ENCODE results near the gene TNFRSF6B. TPM values are rescaled to one million over a fixed set of nuclear protein-coding genes. Genes with fewer than 3 reads are reported as not detected.
A peak's percentile ranks its signal among the peaks of the same experiment; 100 is the strongest.

Gene TNFRSF6B
- polyA plus RNA-seq, 6 donors from 2014 or later = not detected

- H3K4me1 Mint-ChIP-seq = peaks cover 31 to 46% (median 40%) of the 10 kb centered on the region in 3 donors
- no peak overlapping the region for H3K4me3 Mint-ChIP-seq
- DNase-seq (no peak), ATAC-seq (ENCODE audit: low read depth in 2 of 2) (no peak)
- no peak overlapping the region for H3K27ac Mint-ChIP-seq
- H3K9me3 Mint-ChIP-seq = peaks cover 0 to 2% (median 0%) of the 10 kb centered on the region in 7 donors
- no peaks in the 10 kb centered on the region for H3K27me3 Mint-ChIP-seq
- H3K36me3 Mint-ChIP-seq = peaks cover 0 to 7% of the 10 kb centered on the region in 2 donors
These were observed 36.0 kb downstream of the TNFRSF6B start for GRCh38 chr20:63732118-63733095.

DNA sequence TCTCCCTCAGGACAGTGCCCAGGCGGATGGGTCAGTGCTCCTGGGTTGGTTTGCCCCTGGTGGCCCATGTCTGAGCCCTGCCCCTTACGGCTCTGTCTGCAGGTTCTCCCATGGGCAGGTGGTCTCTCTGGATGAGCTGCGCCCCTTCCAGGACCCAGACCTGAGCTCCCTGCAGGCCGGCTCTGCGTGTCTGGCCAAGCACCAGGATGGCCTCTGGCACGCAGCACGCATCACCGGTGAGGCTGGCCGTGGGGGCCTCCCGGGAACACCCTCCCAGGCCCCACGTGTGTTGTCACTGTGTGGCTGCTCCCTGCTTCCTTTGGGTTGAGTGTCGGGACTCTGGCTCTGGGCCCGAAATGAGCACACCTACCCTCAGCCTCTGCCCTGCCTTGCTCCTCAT lies 36.7 kb downstream of the TNFRSF6B start:
- H3K4me3 Mint-ChIP-seq = no peak overlapping the region
- no peaks in the 10 kb centered on the region for H3K27me3 Mint-ChIP-seq
- H3K9me3 Mint-ChIP-seq = no peaks in the 10 kb centered on the region
- no peak overlapping the region for H3K27ac Mint-ChIP-seq
- peaks cover 0 to 7% of the 10 kb centered on the region in 2 donors for H3K36me3 Mint-ChIP-seq
- no peak for DNase-seq
- peaks cover 31 to 46% (median 34%) of the 10 kb centered on the region in 3 donors for H3K4me1 Mint-ChIP-seq
- ATAC-seq (ENCODE audit: low read depth in 2 of 2) = no peak

DNA sequence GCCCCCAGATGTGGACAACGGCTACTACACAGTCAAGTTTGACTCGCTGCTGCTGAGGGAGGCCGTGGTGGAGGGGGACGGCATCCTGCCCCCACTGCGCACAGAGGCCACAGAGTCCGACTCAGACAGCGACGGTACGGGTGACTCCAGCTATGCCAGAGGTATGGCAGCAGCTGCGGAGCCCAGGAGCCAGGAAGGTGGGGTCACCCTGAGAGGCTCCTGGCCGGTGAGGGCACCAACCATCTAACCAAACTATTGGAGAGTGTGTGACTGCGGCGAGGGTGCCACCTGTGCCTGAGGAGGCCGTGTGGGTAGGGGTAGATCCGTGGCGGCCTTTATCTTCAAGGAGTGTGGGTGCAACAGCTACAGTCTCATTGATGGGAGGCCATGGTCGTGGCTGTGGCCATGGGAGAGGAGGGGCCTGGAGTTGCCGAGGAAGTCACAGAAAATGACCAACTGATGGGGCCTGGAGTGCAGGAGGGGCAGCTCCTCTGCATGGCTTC lies 37.2 kb downstream of the TNFRSF6B start:
- H3K27me3 Mint-ChIP-seq = no peaks in the 10 kb centered on the region
- H3K27ac Mint-ChIP-seq = peak overlapping the region in 2 of 6 donors; percentile 33 to 88
- peak overlapping the region in 4 of 8 donors; percentile 27 to 73 (median 52) for H3K4me3 Mint-ChIP-seq
- no peak for ATAC-seq (ENCODE audit: low read depth in 2 of 2)
- peaks cover 25 to 46% (median 29%) of the 10 kb centered on the region in 3 donors for H3K4me1 Mint-ChIP-seq
- no peak for DNase-seq
- peaks cover 0 to 7% of the 10 kb centered on the region in 2 donors for H3K36me3 Mint-ChIP-seq
- no peaks in the 10 kb centered on the region for H3K9me3 Mint-ChIP-seq

DNA sequence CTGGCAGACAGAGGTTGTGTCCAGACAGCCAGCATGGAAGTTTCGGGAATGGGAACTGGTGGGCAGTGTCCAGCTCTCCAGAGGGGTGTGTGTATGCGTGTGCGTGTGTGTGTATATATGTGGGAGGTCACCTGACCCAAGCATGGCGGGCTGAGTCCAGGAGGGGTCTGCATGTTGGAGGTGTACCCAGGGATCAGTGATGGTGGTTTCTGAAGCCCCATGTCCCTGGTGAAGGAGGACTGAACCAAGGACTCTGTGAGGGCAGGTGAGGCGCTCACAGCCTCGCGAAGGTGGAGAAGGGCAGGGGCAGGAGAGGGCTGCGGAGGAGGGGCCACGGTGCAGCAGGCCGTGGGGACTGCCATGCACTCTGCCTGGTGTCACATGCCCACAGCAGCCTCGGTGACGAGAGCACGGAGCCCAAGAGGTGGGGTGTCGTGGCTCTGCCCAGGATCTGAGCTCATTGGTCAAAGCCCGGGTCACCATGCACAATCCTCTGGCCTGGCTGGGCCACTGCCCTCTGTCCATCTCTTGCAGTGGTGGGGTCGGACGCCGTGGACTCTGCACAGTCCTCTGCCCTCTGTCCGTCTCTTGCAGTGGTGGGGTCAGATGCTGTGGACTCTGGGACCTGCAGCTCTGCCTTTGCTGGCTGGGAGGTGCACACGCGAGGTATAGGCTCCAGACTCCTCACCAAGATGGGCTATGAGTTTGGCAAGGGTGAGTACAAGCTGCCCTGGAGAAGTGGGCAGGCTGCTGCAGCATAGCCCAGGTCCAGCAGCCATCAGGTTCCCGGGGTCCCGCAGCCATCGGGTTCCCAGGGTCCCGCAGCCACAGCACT lies 37.9 kb downstream of the TNFRSF6B start:
- Mint-ChIP-seq H3K4me3 (peak overlapping the region in 4 of 8 donors; percentile 27 to 73 (median 52)), H3K27ac (peak overlapping the region in 2 of 6 donors; percentile 88)

DNA sequence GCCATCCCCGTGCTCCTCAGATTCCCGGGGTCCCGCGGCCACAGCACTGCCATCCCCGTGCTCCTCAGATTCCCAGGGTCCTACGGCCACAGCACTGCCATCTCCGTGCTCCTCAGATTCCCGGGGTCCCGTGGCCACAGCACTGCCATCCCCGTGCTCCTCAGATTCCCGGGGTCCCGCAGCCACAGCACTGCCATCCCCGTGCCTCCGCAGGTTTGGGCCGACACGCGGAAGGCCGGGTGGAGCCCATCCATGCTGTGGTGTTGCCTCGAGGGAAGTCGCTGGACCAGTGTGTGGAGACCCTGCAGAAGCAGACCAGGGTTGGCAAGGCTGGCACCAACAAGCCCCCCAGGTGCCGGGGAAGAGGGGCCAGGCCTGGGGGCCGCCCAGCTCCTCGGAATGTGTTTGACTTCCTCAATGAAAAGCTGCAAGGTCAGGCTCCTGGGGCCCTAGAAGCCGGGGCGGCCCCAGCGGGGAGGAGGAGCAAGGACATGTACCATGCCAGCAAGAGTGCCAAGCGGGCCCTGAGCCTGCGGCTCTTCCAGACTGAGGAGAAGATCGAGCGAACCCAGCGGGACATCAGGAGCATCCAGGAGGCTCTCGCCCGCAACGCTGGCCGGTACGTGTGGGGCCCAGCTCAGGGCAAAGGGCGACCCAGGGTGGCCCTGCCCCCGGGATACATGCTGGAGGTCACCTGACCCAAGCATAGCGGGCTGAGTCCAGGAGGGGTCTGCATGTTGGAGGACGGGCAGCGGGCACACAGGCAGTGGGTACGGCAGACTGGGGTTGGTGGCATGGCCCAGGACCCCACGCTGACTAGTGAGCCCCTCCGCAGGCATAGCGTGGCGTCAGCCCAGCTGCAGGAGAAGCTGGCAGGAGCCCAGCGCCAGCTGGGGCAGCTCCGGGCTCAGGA lies 38.8 kb downstream of the TNFRSF6B start:
- Mint-ChIP-seq H3K4me1 (peaks cover 18 to 38% (median 19%) of the 10 kb centered on the region in 3 donors), H3K27ac (peak overlapping the region in 2 of 6 donors; percentile 47 to 79), H3K4me3 (peak overlapping the region in 6 of 8 donors; percentile 35 to 86 (median 70)), H3K9me3 (no peaks in the 10 kb centered on the region), H3K36me3 (peaks cover 0 to 7% of the 10 kb centered on the region in 2 donors), H3K27me3 (no peaks in the 10 kb centered on the region)
- DNase-seq (no peak), ATAC-seq (ENCODE audit: low read depth in 2 of 2) (no peak)

More for the DNA sequence above, 37.9 kb downstream of the TNFRSF6B start:
- Mint-ChIP-seq H3K36me3 (peaks cover 0 to 7% of the 10 kb centered on the region in 2 donors), H3K4me1 (peaks cover 22 to 41% (median 22%) of the 10 kb centered on the region in 3 donors), H3K27me3 (no peaks in the 10 kb centered on the region), H3K9me3 (no peaks in the 10 kb centered on the region)
- no peak for DNase-seq
- no peak for ATAC-seq (ENCODE audit: low read depth in 2 of 2)

- H3K27me3 Mint-ChIP-seq = no peaks in the 10 kb centered on the region
- H3K4me3 Mint-ChIP-seq = peak within 1 kb of the TSS; percentile 79 to 90 (median 84)
- H3K9me3 Mint-ChIP-seq = no peaks in the 10 kb centered on the region
- ATAC-seq (ENCODE audit: low read depth in 2 of 2) = peak; percentile 63 to 65
- peaks cover 0 to 7% of the 10 kb centered on the region in 2 donors for H3K36me3 Mint-ChIP-seq
- DNase-seq = peak; percentile 63
- peak within 1 kb of the TSS in 5 of 6 donors; percentile 21 to 88 (median 62) for H3K27ac Mint-ChIP-seq
- H3K4me1 Mint-ChIP-seq = peaks cover 18 to 38% (median 19%) of the 10 kb centered on the region in 3 donors
These were observed 39.6 kb downstream of the TNFRSF6B start, which contains the start of gene LIME1 for GRCh38 chr20:63735859-63736718. Gene LIME1, plus strand, starts transcription at chr20:63736664. Its CDS starts 886 bp downstream, at chr20:63737550.

GRCh38 chr20:63736893-63737694 lies 40.6 kb downstream of the TNFRSF6B start:
- ATAC-seq (ENCODE audit: low read depth in 2 of 2) (peak; percentile 31 to 36), DNase-seq (peak; percentile 24)
- Mint-ChIP-seq H3K36me3 (peaks cover 0 to 7% of the 10 kb centered on the region in 2 donors), H3K27me3 (no peaks in the 10 kb centered on the region), H3K4me3 (peak overlapping the region; percentile 79 to 90 (median 84)), H3K4me1 (peaks cover 18 to 38% (median 19%) of the 10 kb centered on the region in 3 donors), H3K9me3 (no peaks in the 10 kb centered on the region), H3K27ac (peak overlapping the region in 2 of 6 donors; percentile 62 to 79)

DNA sequence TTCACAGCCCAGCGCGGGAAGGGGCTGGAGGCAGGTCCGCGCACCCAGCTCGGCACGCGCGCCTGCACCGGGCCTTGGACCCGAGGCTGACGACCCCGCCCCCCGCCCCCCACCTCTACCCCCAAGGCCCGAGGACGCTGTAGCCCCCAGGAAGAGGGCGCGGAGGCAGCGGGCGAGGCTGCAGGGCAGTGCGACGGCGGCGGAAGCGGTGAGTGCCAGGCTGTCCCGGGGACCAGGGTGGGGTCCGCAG lies 41.2 kb downstream of the TNFRSF6B start:
- Mint-ChIP-seq H3K4me3 (peak overlapping the region in 6 of 8 donors; percentile 79 to 90 (median 82)), H3K27ac (no peak overlapping the region)
- ATAC-seq (ENCODE audit: low read depth in 2 of 2) = no peak

DNA sequence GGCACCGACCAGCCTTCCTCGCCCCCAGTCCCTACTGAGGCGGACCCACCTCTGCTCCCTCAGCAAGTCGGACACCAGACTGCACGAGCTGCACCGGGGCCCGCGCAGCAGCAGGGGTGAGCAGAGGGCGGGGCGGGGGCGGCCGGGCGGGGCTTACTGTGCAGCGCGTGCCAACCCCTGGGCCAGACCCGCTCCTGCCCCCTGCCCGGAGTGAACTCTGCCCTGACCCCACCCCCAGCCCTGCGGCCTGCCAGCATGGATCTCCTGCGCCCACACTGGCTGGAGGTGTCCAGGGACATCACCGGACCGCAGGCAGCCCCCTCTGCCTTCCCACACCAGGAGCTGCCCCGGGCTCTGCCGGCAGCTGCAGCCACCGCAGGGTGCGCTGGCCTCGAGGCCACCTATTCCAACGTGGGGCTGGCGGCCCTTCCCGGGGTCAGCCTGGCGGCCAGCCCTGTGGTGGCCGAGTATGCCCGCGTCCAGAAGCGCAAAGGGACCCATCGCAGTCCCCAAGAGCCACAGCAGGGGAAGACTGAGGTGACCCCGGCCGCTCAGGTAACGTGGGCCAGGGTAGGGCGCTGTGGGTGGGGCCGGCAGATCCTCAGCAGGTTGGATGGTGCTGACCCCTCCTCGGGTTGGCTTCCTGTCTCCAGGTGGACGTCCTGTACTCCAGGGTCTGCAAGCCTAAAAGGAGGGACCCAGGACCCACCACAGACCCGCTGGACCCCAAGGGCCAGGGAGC lies 41.7 kb downstream of the TNFRSF6B start:
- Mint-ChIP-seq H3K4me3 (peak overlapping the region; percentile 15 to 86 (median 38)), H3K27ac (peak overlapping the region in 1 of 6 donors; percentile 38), H3K4me1 (peaks cover 18 to 38% (median 19%) of the 10 kb centered on the region in 3 donors), H3K9me3 (no peaks in the 10 kb centered on the region), H3K27me3 (no peaks in the 10 kb centered on the region), H3K36me3 (peaks cover 0 to 7% of the 10 kb centered on the region in 2 donors)
- ATAC-seq (ENCODE audit: low read depth in 2 of 2) (peak; percentile 17 to 18), DNase-seq (peak; percentile 14)

More for the DNA sequence above, 41.2 kb downstream of the TNFRSF6B start:
- DNase-seq = no peak
- Mint-ChIP-seq H3K4me1 (peaks cover 18 to 38% (median 19%) of the 10 kb centered on the region in 3 donors), H3K36me3 (peaks cover 0 to 7% of the 10 kb centered on the region in 2 donors), H3K9me3 (no peaks in the 10 kb centered on the region), H3K27me3 (no peaks in the 10 kb centered on the region)

DNA sequence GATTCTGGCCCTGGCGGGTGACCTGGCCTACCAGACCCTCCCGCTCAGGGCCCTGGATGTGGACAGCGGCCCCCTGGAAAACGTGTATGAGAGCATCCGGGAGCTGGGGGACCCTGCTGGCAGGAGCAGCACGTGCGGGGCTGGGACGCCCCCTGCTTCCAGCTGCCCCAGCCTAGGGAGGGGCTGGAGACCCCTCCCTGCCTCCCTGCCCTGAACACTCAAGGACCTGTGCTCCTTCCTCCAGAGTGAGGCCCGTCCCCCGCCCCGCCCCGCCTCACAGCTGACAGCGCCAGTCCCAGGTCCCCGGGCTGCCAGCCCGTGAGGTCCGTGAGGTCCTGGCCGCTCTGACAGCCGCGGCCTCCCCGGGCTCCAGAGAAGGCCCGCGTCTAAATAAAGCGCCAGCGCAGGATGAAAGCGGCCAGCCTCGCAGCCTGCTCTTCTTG lies 42.3 kb downstream of the TNFRSF6B start:
- no peak overlapping the region for H3K27ac Mint-ChIP-seq
- H3K36me3 Mint-ChIP-seq = peaks cover 0 to 6% of the 10 kb centered on the region in 2 donors
- H3K4me1 Mint-ChIP-seq = peaks cover 14 to 34% (median 18%) of the 10 kb centered on the region in 3 donors
- DNase-seq (no peak), ATAC-seq (ENCODE audit: low read depth in 2 of 2) (peak in 1 of 2 donors; percentile 2)
- H3K27me3 Mint-ChIP-seq = no peaks in the 10 kb centered on the region
- no peaks in the 10 kb centered on the region for H3K9me3 Mint-ChIP-seq
- H3K4me3 Mint-ChIP-seq = peak overlapping the region in 7 of 8 donors; percentile 15 to 86 (median 35)

Measured in naive B cell (primary cell).